MCF 10A (cell line): Measurements from ENCODE around the gene ZNF512. TPM values are rescaled to one million over a fixed set of nuclear protein-coding genes. Genes with fewer than 3 reads are reported as not detected.

Experiments
- BruUV-seq: library from RNA; stranded (reverse); fragments of 400-500 nt; replicated peaks from 2 replicates; lab custom pipeline; 2021; lab: Mats Ljungman, UMichigan
- CTCF ChIA-PET: fragments of 300-600 bp; sonication (Branson Sonifier 250); formaldehyde crosslinking; extraction: SDS; loops from one replicate; lab custom pipeline; 2021; ENCODE audit warnings: antibody characterized with exemption, inconsistent platforms; lab: Yijun Ruan, JAX
- POLR2A ChIA-PET: fragments of 300-600, 350-650 bp; sonication (Branson Sonifier 250); formaldehyde crosslinking; extraction: SDS; loops from one replicate; lab custom pipeline; 2020; ENCODE audit warnings: antibody characterized with exemption, inconsistent platforms; lab: Yijun Ruan, JAX
- DNase-seq: peaks from one replicate; pipeline ENCODE4 v3.0.0-alpha.2; 2018; ENCODE audit not compliant: unreplicated experiment
- H3K27ac Mint-ChIP-seq: one replicate; pipeline ENCODE4 v1.8.0; 2022; ENCODE audit warnings: mild to moderate bottlenecking, low read depth, mixed read lengths; ENCODE audit not compliant: unreplicated experiment
- H3K27me3 Mint-ChIP-seq: one replicate; pipeline ENCODE4 v1.8.0; 2022; ENCODE audit warnings: mixed read lengths; ENCODE audit not compliant: insufficient read depth, unreplicated experiment
- H3K36me3 Mint-ChIP-seq: one replicate; pipeline ENCODE4 v1.8.0; 2022; ENCODE audit warnings: mild to moderate bottlenecking, moderate library complexity, mixed read lengths; ENCODE audit not compliant: insufficient read depth, unreplicated experiment
- H3K4me1 Mint-ChIP-seq: one replicate; pipeline ENCODE4 v1.8.0; 2022; ENCODE audit warnings: mixed read lengths; ENCODE audit not compliant: insufficient read depth, unreplicated experiment
- H3K4me3 Mint-ChIP-seq: one replicate; pipeline ENCODE4 v1.8.0; 2022; ENCODE audit warnings: mild to moderate bottlenecking, moderate library complexity, mixed read lengths; ENCODE audit not compliant: unreplicated experiment
- H3K9me3 Mint-ChIP-seq: one replicate; pipeline ENCODE4 v1.8.0; 2022; ENCODE audit warnings: mixed read lengths; ENCODE audit not compliant: unreplicated experiment
- CTCF ChIP-seq: fragments of 200-600 bp; IDR thresholded peaks from one replicate; pipeline ENCODE4 v1.8.0; 2022; ENCODE audit warnings: antibody characterized with exemption, mild to moderate bottlenecking; ENCODE audit not compliant: unreplicated experiment
- intact Hi-C: fragments of 100-400 bp; cut with micrococcal nuclease; formaldehyde crosslinking; loops from 2 replicates; pipeline ENCODE4 v1.14.1; 2022
- total RNA-seq: library from RNA; stranded (reverse); gene quantifications from 2 replicates; pipeline ENCODE4 v1.2.3, GENCODE V29; 2022

ZNF512 gene
- total RNA-seq, 1 experiment from 2014 or later, result 19.9 TPM

DNA sequence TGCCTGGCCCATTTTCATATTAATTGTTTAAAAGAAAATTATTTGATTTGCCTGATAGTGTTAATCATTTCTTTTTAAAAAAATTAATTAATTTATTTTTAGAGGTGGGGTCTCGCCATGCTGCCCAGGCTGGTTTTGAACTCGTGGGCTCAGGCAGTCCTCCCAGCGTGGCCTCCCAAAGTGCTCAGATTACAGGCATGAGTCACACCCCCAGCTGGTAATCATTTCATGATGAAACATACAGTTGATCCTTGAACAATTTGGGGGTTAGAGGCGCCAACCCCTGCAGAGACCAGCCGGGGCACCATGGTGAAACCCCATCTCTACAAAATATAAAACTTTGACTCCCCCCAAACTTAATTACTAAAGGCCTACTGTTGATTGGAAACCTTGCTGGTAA is 53.9 kb downstream of the ZNF512 start:
- BruUV-seq, result no TSS peak
- H3K27ac Mint-ChIP-seq, result no peak overlapping the region
- intact Hi-C loops, result no loop called here
- DNase-seq, result peak; percentile 8
- CTCF ChIA-PET, result no interaction called here
- no peaks in the 10 kb centered on the region for H3K27me3 Mint-ChIP-seq
- H3K4me1 Mint-ChIP-seq, result no peaks in the 10 kb centered on the region
- POLR2A ChIA-PET, result interaction anchor here (0.6 to 1.3 kb wide), 2 partner anchors 8 to 9 kb away, joined by 3 to 4 read pairs; partner anchors contain the start of genes CCDC121 and GPN1
- no peak for TF ChIP-seq CTCF
- peaks cover 80% of the 10 kb centered on the region for H3K36me3 Mint-ChIP-seq
- H3K9me3 Mint-ChIP-seq, result no peaks in the 10 kb centered on the region
- H3K4me3 Mint-ChIP-seq, result no peak overlapping the region

DNA sequence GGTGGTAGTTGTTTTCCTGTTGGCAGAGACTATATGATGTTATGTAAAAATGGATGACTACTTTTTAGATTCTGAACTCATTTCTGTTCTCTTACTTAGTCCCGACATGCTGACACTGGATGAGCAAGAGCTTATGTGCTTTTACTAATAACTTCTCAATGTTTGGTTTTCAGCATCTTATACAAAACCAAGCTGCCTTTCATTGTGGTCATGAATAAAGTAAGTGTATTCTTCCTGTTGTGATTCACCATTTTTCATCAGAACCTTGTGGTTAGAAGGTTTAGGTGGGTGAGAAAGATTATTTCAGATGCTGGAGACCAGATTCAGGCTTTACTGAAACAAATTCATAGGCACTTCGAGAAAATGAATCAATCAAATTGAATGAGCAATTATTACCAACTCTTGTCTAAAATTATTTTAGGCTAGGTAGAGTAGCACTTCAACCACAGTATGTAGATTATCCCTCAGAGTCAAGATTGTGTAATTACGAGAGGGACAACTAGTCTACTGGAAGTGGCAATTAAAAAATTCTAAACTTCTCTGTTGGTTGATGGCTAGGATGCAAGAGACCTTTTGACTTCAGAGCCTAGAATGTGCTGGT is 55.3 kb downstream of the ZNF512 start:
- no peak for TF ChIP-seq CTCF
- BruUV-seq, result no TSS peak
- DNase-seq, result no peak
- Mint-ChIP-seq H3K4me1 (no peaks in the 10 kb centered on the region), H3K9me3 (no peaks in the 10 kb centered on the region), H3K27ac (no peak overlapping the region), H3K27me3 (no peaks in the 10 kb centered on the region), H3K4me3 (no peak overlapping the region), H3K36me3 (peaks cover 79% of the 10 kb centered on the region)
- ChIA-PET POLR2A (interaction anchor here (1.0 kb wide), 1 partner anchor 19 kb away, joined by 3 read pairs; no protein-coding TSS in a partner anchor), CTCF (interaction anchor here (0.6 kb wide), 1 partner anchor 9 kb away, joined by 3 read pairs; the partner anchor contains the start of genes CCDC121 and GPN1)
- intact Hi-C loops, result no loop called here

GRCh38 chr2:27638709-27639108 is 55.9 kb downstream of the ZNF512 start:
- H3K4me1 Mint-ChIP-seq, result no peaks in the 10 kb centered on the region
- H3K27ac Mint-ChIP-seq, result no peak overlapping the region
- intact Hi-C loops, result no loop called here
- no peak for TF ChIP-seq CTCF
- no peaks in the 10 kb centered on the region for H3K27me3 Mint-ChIP-seq
- POLR2A ChIA-PET, result interaction anchor here (0.6 to 1.0 kb wide), 2 partner anchors 19 to 43 kb away, joined by 3 read pairs; no protein-coding TSS in a partner anchor
- peaks cover 78% of the 10 kb centered on the region for H3K36me3 Mint-ChIP-seq
- no peaks in the 10 kb centered on the region for H3K9me3 Mint-ChIP-seq
- no peak overlapping the region for H3K4me3 Mint-ChIP-seq
- no TSS peak for BruUV-seq
- CTCF ChIA-PET, result no interaction called here
- no peak for DNase-seq

DNA sequence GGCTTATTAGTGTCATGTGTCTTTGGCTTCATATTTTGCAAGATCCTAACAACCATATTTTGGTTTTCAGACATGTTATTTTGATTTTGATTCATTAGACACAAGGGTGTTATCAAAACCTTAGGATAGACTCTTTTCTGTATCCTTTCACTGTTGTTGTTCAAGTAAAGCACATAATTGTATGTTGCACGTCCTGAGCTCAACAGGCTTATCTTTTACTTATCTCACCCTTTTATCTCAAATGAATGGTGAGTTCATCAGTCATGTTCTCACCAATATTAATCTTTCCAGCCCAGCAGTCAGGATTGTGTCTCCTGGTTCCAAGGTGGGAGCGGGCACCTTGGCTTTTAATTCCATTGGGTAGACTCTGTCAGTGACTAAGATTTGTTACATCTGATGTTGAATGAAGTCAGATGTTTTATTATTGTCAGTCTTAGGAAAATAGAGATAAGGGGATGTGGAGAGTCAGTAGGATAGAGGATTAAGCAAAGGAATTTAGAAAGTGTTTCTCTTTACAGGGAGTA is 57.9 kb downstream of the ZNF512 start:
- no TSS peak for BruUV-seq
- ChIA-PET POLR2A (interaction anchor here (1.4 to 1.6 kb wide), 3 partner anchors 8 to 23 kb away, joined by 4 to 6 read pairs (median 5); partner anchors contain the start of genes CCDC121, GPN1, SLC4A1AP and SUPT7L), CTCF (no interaction called here)
- H3K27me3 Mint-ChIP-seq, result no peaks in the 10 kb centered on the region
- H3K4me3 Mint-ChIP-seq, result no peak overlapping the region
- H3K36me3 Mint-ChIP-seq, result peaks cover 70% of the 10 kb centered on the region
- intact Hi-C loops, result no loop called here
- no peaks in the 10 kb centered on the region for H3K9me3 Mint-ChIP-seq
- no peaks in the 10 kb centered on the region for H3K4me1 Mint-ChIP-seq
- no peak for DNase-seq
- TF ChIP-seq CTCF, result no peak
- H3K27ac Mint-ChIP-seq, result no peak overlapping the region
